Neuronal stem cell (in vitro differentiated cells): ENCODE measurements around the gene CFAP61.

Experiments used
- DNase-seq: peaks from one replicate; pipeline ENCODE4 v3.0.0-alpha.2; 2013; ENCODE audit warnings: low spot score
- H2AFZ ChIP-seq: one replicate; pipeline ENCODE4 v1.6.1; 2013; ENCODE audit warnings: mild to moderate bottlenecking, low read length, inconsistent platforms
- H2AK5ac ChIP-seq: 2 replicates; pipeline ENCODE4 v1.6.1; 2013; ENCODE audit warnings: low read depth, mild to moderate bottlenecking, inconsistent platforms, low read length, moderate library complexity, mixed read lengths
- H2BK120ac ChIP-seq: 2 replicates; pipeline ENCODE4 v1.6.1; 2013; ENCODE audit warnings: low read depth, mild to moderate bottlenecking, inconsistent platforms, low read length, moderate library complexity, mixed read lengths
- H2BK12ac ChIP-seq: one replicate; pipeline ENCODE4 v1.6.1; 2013; ENCODE audit warnings: low read length, inconsistent platforms
- H2BK15ac ChIP-seq: 2 replicates; pipeline ENCODE4 v1.6.1; 2013; ENCODE audit warnings: mild to moderate bottlenecking, low read length, inconsistent platforms, mixed read lengths
- H2BK5ac ChIP-seq: one replicate; pipeline ENCODE4 v1.6.1; 2013; ENCODE audit warnings: inconsistent platforms, mild to moderate bottlenecking, low read length, moderate library complexity
- H3K14ac ChIP-seq: one replicate; pipeline ENCODE4 v1.6.1; 2013; ENCODE audit warnings: low read length, inconsistent platforms
- H3K18ac ChIP-seq: 2 replicates; pipeline ENCODE4 v1.6.1; 2013; ENCODE audit warnings: low read length, inconsistent platforms
- H3K23ac ChIP-seq: 2 replicates; pipeline ENCODE4 v1.6.1; 2013; ENCODE audit warnings: low read depth, mild to moderate bottlenecking, mixed read lengths, low read length, inconsistent platforms; ENCODE audit not compliant: poor library complexity
- H3K27ac ChIP-seq: replicated peaks from 3 replicates; pipeline ENCODE4 v1.5.1; 2013; ENCODE audit warnings: low read length, inconsistent platforms
- H3K27me3 ChIP-seq, 3 experiments: 2 replicates each; pipeline ENCODE4 v1.6.1; 2013; ENCODE audit warnings: low read length in 3 of 3, mild to moderate bottlenecking in 2 of 3, inconsistent platforms in 1 of 3, low read depth in 1 of 3, mixed read lengths in 1 of 3, moderate library complexity in 1 of 3; ENCODE audit not compliant: control insufficient read depth in 3 of 3, insufficient read depth in 3 of 3
- H3K36me3 ChIP-seq, 2 donors: replicated peaks in 1 of 2; 2 replicates each; pipeline ENCODE4 v1.6.1; 2013; ENCODE audit warnings: low read length in 2 of 2; ENCODE audit not compliant: control insufficient read depth in 2 of 2, insufficient read depth in 2 of 2
- H3K4ac ChIP-seq: 2 replicates; pipeline ENCODE4 v1.6.1; 2013; ENCODE audit warnings: inconsistent platforms, mild to moderate bottlenecking, low read length, moderate library complexity
- H3K4me1 ChIP-seq, 2 donors: 1 replicate in 1 of 2; 2 replicates in 1 of 2; pipeline ENCODE4 v1.6.1; 2013; ENCODE audit warnings: low read length in 2 of 2, low read depth in 1 of 2; ENCODE audit not compliant: control insufficient read depth in 2 of 2, insufficient read depth in 1 of 2
- H3K4me2 ChIP-seq: one replicate; pipeline ENCODE4 v1.6.1; 2013; ENCODE audit warnings: mild to moderate bottlenecking, low read length, inconsistent platforms; ENCODE audit not compliant: insufficient read depth, poor library complexity, severe bottlenecking
- H3K4me3 ChIP-seq, 2 donors: 2 replicates each; pipeline ENCODE4 v1.5.1; 2013; ENCODE audit warnings: low read length in 2 of 2, mild to moderate bottlenecking in 2 of 2, inconsistent platforms in 1 of 2, moderate library complexity in 1 of 2
- H3K79me1 ChIP-seq: one replicate; pipeline ENCODE4 v1.6.1; 2013; ENCODE audit warnings: low read depth, mild to moderate bottlenecking, inconsistent platforms, low read length, moderate library complexity
- H3K9ac ChIP-seq: one replicate; pipeline ENCODE4 v1.6.1; 2013; ENCODE audit warnings: mild to moderate bottlenecking, low read depth, low read length, inconsistent platforms; ENCODE audit not compliant: poor library complexity
- H3K9me3 ChIP-seq, 2 donors: replicated peaks in 1 of 2; 2 replicates each; pipeline versions ENCODE3 to v1.6.1; 2013; ENCODE audit warnings: low read length in 2 of 2, mild to moderate bottlenecking in 2 of 2, inconsistent platforms in 1 of 2, low read depth in 1 of 2, mixed read lengths in 1 of 2, moderate library complexity in 1 of 2; ENCODE audit not compliant: control insufficient read depth in 2 of 2, insufficient read depth in 1 of 2
- H4K8ac ChIP-seq: one replicate; pipeline ENCODE4 v1.6.1; 2013; ENCODE audit warnings: low read depth, mild to moderate bottlenecking, inconsistent platforms, low read length, moderate library complexity
- H4K91ac ChIP-seq: one replicate; pipeline ENCODE4 v1.6.1; 2013; ENCODE audit warnings: low read length, low read depth, mild to moderate bottlenecking, inconsistent platforms; ENCODE audit not compliant: poor library complexity
- WGBS, 2 donors: extraction: QIAGEN DNeasy Blood & Tissue Kit; methylation state at CpG; one replicate each; pipeline ENCODE4 v1.1.7; 2013; ENCODE audit warnings: missing lambda C conversion rate in 2 of 2, mixed read lengths in 1 of 2; ENCODE audit not compliant: insufficient read length in 2 of 2, insufficient replicate concordance in 1 of 2; ENCODE audit errors: extremely low coverage in 2 of 2; 5-methylcytosine and 5-hydroxymethylcytosine counted together

CFAP61 gene

GRCh38 chr20:20375862-20376261 lies 323.5 kb downstream of the CFAP61 start:
- Histone ChIP-seq H3K4me1 (peaks cover 3 to 9% of the 10 kb centered on the region in 2 donors), H2AK5ac (no peak overlapping the region), H3K9me3 (peaks cover 7 to 18% of the 10 kb centered on the region in 2 donors), H4K8ac (no peak overlapping the region), H2AFZ (no peak overlapping the region), H3K14ac (no peak overlapping the region), H4K91ac (no peak overlapping the region), H3K27ac (no peak overlapping the region), H3K9ac (no peak overlapping the region), H3K4ac (no peak overlapping the region), H3K4me2 (no peak overlapping the region), H3K36me3 (no peaks in the 10 kb centered on the region), H2BK120ac (no peak overlapping the region), H3K79me1 (no peaks in the 10 kb centered on the region), H2BK5ac (no peak overlapping the region), H3K27me3 (peaks cover 6 to 72% (median 45%) of the 10 kb centered on the region in 3 experiments), H2BK12ac (no peak overlapping the region), H2BK15ac (no peak overlapping the region), H3K23ac (no peak overlapping the region), H3K4me3 (no peak overlapping the region), H3K18ac (no peak overlapping the region)
- no CpG with 5 or more reads among the region's 8 CpGs for WGBS, 2 donors
- DNase-seq: no peak

GRCh38 chr20:20386192-20386591 lies 333.9 kb downstream of the CFAP61 start:
- no CpG with 5 or more reads among the region's 9 CpGs for WGBS, 2 donors
- no peak overlapping the region for H2BK120ac ChIP-seq
- H3K4ac ChIP-seq: no peak overlapping the region

GRCh38 chr20:20390393-20390792 lies 338.1 kb downstream of the CFAP61 start:
- no peak overlapping the region for H3K23ac ChIP-seq
- H2AFZ ChIP-seq: no peak overlapping the region
- no peak overlapping the region for H4K91ac ChIP-seq
- no peaks in the 10 kb centered on the region for H3K9me3 ChIP-seq
- peaks cover 2 to 4% of the 10 kb centered on the region in 2 donors for H3K36me3 ChIP-seq
- no peak overlapping the region for H3K27ac ChIP-seq
- WGBS, 2 donors: no CpG with 5 or more reads among the region's 9 CpGs
- DNase-seq: no peak
- H3K79me1 ChIP-seq: no peaks in the 10 kb centered on the region
- H2BK15ac ChIP-seq: no peak overlapping the region
- no peak overlapping the region for H3K4me3 ChIP-seq
- no peak overlapping the region for H4K8ac ChIP-seq
- peaks cover 4 to 5% of the 10 kb centered on the region in 2 donors for H3K4me1 ChIP-seq
- H3K4ac ChIP-seq: no peak overlapping the region
- H3K27me3 ChIP-seq: peaks cover 0 to 14% (median 0%) of the 10 kb centered on the region in 3 experiments
- H3K9ac ChIP-seq: no peak overlapping the region
- H2BK5ac ChIP-seq: no peak overlapping the region
- H3K14ac ChIP-seq: no peak overlapping the region
- H3K18ac ChIP-seq: no peak overlapping the region
- H2BK12ac ChIP-seq: no peak overlapping the region
- H3K4me2 ChIP-seq: no peak overlapping the region
- no peak overlapping the region for H2BK120ac ChIP-seq
- H2AK5ac ChIP-seq: no peak overlapping the region

More at GRCh38 chr20:20386192-20386591, 333.9 kb downstream of the CFAP61 start:
- Histone ChIP-seq H2BK5ac (no peak overlapping the region), H4K91ac (no peak overlapping the region), H3K4me3 (no peak overlapping the region), H3K79me1 (no peaks in the 10 kb centered on the region), H3K14ac (no peak overlapping the region), H4K8ac (no peak overlapping the region), H3K4me1 (no peaks in the 10 kb centered on the region), H3K27ac (no peak overlapping the region), H3K4me2 (no peak overlapping the region), H2AFZ (no peak overlapping the region), H3K18ac (no peak overlapping the region), H3K9ac (no peak overlapping the region), H3K36me3 (no peaks in the 10 kb centered on the region), H3K27me3 (peaks cover 0 to under 1% (median 0%) of the 10 kb centered on the region in 3 experiments), H2AK5ac (no peak overlapping the region), H2BK12ac (no peak overlapping the region), H2BK15ac (no peak overlapping the region), H3K23ac (no peak overlapping the region), H3K9me3 (peaks cover 0 to 1% of the 10 kb centered on the region in 2 donors)
- DNase-seq: no peak

GRCh38 chr20:20391115-20391514 lies 338.8 kb downstream of the CFAP61 start:
- peaks cover 2 to 4% of the 10 kb centered on the region in 2 donors for H3K36me3 ChIP-seq
- no peak overlapping the region for H3K4ac ChIP-seq
- H3K9me3 ChIP-seq: no peaks in the 10 kb centered on the region
- no peak overlapping the region for H3K4me3 ChIP-seq
- H2BK5ac ChIP-seq: no peak overlapping the region
- no peak overlapping the region for H3K9ac ChIP-seq
- no peak overlapping the region for H3K23ac ChIP-seq
- H3K14ac ChIP-seq: no peak overlapping the region
- H2AFZ ChIP-seq: no peak overlapping the region
- no peak overlapping the region for H4K8ac ChIP-seq
- H2AK5ac ChIP-seq: no peak overlapping the region
- no peak overlapping the region for H2BK120ac ChIP-seq
- no peaks in the 10 kb centered on the region for H3K79me1 ChIP-seq
- H4K91ac ChIP-seq: no peak overlapping the region
- peaks cover 11% of the 10 kb centered on the region in 2 donors for H3K4me1 ChIP-seq
- H3K4me2 ChIP-seq: no peak overlapping the region
- no peak overlapping the region for H3K18ac ChIP-seq
- no peak overlapping the region for H2BK12ac ChIP-seq
- peaks cover 0 to 15% (median 0%) of the 10 kb centered on the region in 3 experiments for H3K27me3 ChIP-seq
- no CpG with 5 or more reads among the region's 4 CpGs for WGBS, 2 donors
- no peak overlapping the region for H2BK15ac ChIP-seq
- no peak for DNase-seq
- H3K27ac ChIP-seq: no peak overlapping the region
